ENCODE measurements around the gene TRIM32.

Gene TRIM32

GRCh38 chr9:116647515-116647809 lies 39.6 kb upstream of the TRIM32 start:
- no peak overlapping the region for H3K4me3 ChIP-seq (ENCODE audit: low read depth, low read length)
- no peak for TF ChIP-seq CTCF (IDR thresholded peaks at IDR 0.05; ENCODE audit: low read depth, low read length)

- no peak overlapping the region for H3K4me3 ChIP-seq (ENCODE audit: low read depth, low read length)
- no peak for TF ChIP-seq CTCF (IDR thresholded peaks at IDR 0.05; ENCODE audit: low read depth, low read length)
These were observed 33.6 kb upstream of the TRIM32 start for GRCh38 chr9:116653348-116654058.

GRCh38 chr9:116654059-116654355 lies 33.1 kb upstream of the TRIM32 start:
- TF ChIP-seq CTCF (IDR thresholded peaks at IDR 0.05; ENCODE audit: low read depth, low read length), result no peak
- no peak overlapping the region for H3K4me3 ChIP-seq (ENCODE audit: low read depth, low read length)

GRCh38 chr9:116656501-116656971 lies 30.6 kb upstream of the TRIM32 start:
- no peak for TF ChIP-seq CTCF (IDR thresholded peaks at IDR 0.05; ENCODE audit: low read depth, low read length)
- no peak overlapping the region for H3K4me3 ChIP-seq (ENCODE audit: low read depth, low read length)

- no peak for TF ChIP-seq CTCF (IDR thresholded peaks at IDR 0.05; ENCODE audit: low read depth, low read length)
- H3K4me3 ChIP-seq (ENCODE audit: low read depth, low read length), result no peak overlapping the region
These were observed 30.1 kb upstream of the TRIM32 start for GRCh38 chr9:116656977-116657376.

GRCh38 chr9:116658265-116658664 lies 28.8 kb upstream of the TRIM32 start:
- H3K4me3 ChIP-seq (ENCODE audit: low read depth, low read length), result no peak overlapping the region
- no peak for TF ChIP-seq CTCF (IDR thresholded peaks at IDR 0.05; ENCODE audit: low read depth, low read length)

GRCh38 chr9:116661037-116661954 lies 25.8 kb upstream of the TRIM32 start:
- peak; percentile 57 for TF ChIP-seq CTCF (IDR thresholded peaks at IDR 0.05; ENCODE audit: low read depth, low read length)
- H3K4me3 ChIP-seq (ENCODE audit: low read depth, low read length), result no peak overlapping the region
